ENCODE results near the gene PRKRA. TPM values are rescaled to one million over a fixed set of nuclear protein-coding genes. Genes with fewer than 3 reads are reported as not detected.

The PRKRA gene
- total and polyA plus RNA-seq, 2 of the 13 experiments (the other 11 are each of a cell fraction or from before 2014, with no cell fraction given), result 53.1 to 74.7 TPM

- TF ChIP-seq, protein P1, sequence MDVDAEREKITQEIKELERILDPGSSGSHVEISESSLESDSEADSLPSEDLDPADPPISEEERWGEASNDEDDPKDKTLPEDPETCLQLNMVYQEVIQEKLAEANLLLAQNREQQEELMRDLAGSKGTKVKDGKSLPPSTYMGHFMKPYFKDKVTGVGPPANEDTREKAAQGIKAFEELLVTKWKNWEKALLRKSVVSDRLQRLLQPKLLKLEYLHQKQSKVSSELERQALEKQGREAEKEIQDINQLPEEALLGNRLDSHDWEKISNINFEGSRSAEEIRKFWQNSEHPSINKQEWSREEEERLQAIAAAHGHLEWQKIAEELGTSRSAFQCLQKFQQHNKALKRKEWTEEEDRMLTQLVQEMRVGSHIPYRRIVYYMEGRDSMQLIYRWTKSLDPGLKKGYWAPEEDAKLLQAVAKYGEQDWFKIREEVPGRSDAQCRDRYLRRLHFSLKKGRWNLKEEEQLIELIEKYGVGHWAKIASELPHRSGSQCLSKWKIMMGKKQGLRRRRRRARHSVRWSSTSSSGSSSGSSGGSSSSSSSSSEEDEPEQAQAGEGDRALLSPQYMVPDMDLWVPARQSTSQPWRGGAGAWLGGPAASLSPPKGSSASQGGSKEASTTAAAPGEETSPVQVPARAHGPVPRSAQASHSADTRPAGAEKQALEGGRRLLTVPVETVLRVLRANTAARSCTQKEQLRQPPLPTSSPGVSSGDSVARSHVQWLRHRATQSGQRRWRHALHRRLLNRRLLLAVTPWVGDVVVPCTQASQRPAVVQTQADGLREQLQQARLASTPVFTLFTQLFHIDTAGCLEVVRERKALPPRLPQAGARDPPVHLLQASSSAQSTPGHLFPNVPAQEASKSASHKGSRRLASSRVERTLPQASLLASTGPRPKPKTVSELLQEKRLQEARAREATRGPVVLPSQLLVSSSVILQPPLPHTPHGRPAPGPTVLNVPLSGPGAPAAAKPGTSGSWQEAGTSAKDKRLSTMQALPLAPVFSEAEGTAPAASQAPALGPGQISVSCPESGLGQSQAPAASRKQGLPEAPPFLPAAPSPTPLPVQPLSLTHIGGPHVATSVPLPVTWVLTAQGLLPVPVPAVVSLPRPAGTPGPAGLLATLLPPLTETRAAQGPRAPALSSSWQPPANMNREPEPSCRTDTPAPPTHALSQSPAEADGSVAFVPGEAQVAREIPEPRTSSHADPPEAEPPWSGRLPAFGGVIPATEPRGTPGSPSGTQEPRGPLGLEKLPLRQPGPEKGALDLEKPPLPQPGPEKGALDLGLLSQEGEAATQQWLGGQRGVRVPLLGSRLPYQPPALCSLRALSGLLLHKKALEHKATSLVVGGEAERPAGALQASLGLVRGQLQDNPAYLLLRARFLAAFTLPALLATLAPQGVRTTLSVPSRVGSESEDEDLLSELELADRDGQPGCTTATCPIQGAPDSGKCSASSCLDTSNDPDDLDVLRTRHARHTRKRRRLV (CRISPR knock-in tag; IDR thresholded peaks at IDR 0.05), result no peak
- TF ChIP-seq, protein P2, sequence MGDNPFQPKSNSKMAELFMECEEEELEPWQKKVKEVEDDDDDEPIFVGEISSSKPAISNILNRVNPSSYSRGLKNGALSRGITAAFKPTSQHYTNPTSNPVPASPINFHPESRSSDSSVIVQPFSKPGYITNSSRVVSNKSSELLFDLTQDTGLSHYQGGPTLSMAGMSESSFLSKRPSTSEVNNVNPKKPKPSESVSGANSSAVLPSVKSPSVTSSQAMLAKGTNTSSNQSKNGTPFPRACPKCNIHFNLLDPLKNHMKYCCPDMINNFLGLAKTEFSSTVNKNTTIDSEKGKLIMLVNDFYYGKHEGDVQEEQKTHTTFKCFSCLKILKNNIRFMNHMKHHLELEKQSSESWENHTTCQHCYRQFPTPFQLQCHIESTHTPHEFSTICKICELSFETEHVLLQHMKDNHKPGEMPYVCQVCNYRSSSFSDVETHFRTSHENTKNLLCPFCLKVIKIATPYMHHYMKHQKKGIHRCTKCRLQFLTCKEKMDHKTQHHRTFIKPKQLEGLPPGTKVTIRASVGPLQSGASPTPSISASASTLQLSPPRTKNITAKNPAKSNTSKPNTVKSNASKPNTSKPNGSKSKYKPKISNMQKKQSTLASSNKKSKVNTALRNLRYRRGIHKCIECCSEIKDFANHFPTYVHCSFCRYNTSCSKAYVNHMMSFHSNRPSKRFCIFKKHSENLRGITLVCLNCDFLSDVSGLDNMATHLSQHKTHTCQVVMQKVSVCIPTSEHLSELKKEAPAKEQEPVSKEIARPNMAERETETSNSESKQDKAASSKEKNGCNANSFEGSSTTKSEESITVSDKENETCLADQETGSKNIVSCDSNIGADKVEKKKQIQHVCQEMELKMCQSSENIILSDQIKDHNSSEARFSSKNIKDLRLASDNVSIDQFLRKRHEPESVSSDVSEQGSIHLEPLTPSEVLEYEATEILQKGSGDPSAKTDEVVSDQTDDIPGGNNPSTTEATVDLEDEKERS (CRISPR knock-in tag; IDR thresholded peaks at IDR 0.05), result no peak
- TF ChIP-seq ZNF782 (CRISPR knock-in tag; IDR thresholded peaks at IDR 0.05; ENCODE audit: borderline replicate concordance) (no peak), ARNT (IDR thresholded peaks at IDR 0.05) (no peak), GTF2F1 (IDR thresholded peaks at IDR 0.05; ENCODE audit: low read length) (no peak), MLLT10 (CRISPR knock-in tag; IDR thresholded peaks at IDR 0.05) (no peak), MXD4 (CRISPR knock-in tag; IDR thresholded peaks at IDR 0.05) (no peak), KDM1A (CRISPR knock-in tag; IDR thresholded peaks at IDR 0.05) (no peak), FOXK2 (IDR thresholded peaks at IDR 0.05) (no peak)
- TF ChIP-seq, protein P3, sequence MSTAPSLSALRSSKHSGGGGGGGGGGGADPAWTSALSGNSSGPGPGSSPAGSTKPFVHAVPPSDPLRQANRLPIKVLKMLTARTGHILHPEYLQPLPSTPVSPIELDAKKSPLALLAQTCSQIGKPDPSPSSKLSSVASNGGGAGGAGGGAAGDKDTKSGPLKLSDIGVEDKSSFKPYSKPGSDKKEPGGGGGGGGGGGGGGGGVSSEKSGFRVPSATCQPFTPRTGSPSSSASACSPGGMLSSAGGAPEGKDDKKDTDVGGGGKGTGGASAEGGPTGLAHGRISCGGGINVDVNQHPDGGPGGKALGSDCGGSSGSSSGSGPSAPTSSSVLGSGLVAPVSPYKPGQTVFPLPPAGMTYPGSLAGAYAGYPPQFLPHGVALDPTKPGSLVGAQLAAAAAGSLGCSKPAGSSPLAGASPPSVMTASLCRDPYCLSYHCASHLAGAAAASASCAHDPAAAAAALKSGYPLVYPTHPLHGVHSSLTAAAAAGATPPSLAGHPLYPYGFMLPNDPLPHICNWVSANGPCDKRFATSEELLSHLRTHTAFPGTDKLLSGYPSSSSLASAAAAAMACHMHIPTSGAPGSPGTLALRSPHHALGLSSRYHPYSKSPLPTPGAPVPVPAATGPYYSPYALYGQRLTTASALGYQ (CRISPR knock-in tag; IDR thresholded peaks at IDR 0.05), result no peak
- TF ChIP-seq, protein P4, sequence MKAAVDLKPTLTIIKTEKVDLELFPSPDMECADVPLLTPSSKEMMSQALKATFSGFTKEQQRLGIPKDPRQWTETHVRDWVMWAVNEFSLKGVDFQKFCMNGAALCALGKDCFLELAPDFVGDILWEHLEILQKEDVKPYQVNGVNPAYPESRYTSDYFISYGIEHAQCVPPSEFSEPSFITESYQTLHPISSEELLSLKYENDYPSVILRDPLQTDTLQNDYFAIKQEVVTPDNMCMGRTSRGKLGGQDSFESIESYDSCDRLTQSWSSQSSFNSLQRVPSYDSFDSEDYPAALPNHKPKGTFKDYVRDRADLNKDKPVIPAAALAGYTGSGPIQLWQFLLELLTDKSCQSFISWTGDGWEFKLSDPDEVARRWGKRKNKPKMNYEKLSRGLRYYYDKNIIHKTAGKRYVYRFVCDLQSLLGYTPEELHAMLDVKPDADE (CRISPR knock-in tag; IDR thresholded peaks at IDR 0.05), result no peak
- TF ChIP-seq, protein P5, sequence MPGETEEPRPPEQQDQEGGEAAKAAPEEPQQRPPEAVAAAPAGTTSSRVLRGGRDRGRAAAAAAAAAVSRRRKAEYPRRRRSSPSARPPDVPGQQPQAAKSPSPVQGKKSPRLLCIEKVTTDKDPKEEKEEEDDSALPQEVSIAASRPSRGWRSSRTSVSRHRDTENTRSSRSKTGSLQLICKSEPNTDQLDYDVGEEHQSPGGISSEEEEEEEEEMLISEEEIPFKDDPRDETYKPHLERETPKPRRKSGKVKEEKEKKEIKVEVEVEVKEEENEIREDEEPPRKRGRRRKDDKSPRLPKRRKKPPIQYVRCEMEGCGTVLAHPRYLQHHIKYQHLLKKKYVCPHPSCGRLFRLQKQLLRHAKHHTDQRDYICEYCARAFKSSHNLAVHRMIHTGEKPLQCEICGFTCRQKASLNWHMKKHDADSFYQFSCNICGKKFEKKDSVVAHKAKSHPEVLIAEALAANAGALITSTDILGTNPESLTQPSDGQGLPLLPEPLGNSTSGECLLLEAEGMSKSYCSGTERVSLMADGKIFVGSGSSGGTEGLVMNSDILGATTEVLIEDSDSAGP (CRISPR knock-in tag; IDR thresholded peaks at IDR 0.05; ENCODE audit: borderline replicate concordance), result no peak
These were observed 40.6 kb upstream of the PRKRA start (continued) for GRCh38 chr2:178491612-178492011.
